ENCODE measurements around the gene NKX1-1.

DNA sequence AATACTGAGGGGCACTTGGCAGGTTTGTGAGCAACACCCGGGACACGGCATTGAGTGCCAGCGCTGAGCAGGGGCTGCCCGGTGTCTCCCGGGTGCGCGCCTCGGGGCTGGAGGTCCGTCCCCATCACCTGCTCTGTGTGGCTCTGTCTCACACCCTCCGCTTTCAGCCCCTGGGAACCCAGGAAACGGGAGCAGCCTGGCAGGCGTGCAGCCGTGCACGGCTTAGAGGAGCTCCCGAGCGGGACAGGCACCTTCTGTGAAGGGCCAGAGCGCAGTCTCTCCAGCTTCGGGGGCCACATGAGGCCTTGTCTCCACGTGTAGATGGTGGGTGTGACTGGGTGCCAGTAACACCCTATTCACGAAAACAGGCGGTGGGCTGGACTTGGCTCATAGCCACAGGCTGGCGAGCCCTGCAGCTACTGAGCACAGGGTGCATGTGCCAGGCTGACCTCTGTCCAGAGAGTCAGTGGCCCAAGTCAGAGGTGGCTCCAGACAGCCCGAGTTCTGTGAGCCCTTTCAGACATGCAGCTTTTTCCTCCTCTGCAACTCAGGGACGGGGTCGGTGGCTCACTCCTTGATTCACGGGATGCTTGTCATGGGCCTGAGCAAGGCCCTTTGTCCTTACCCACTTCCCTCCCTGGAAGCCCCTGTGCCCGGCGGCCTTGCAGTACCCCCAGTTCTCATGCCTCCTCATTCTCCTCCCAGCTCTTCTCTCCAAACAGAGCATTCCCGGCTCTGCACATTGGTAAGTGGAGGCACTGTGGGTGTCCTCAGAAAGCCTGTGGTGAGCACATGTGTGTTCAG, 35.7 kb downstream of the NKX1-1 start:
- TF ChIP-seq CTCF (IDR thresholded peaks at IDR 0.05) (no peak), POLR2A (IDR thresholded peaks at IDR 0.05) (no peak)
